HCT116 (cell line): ENCODE data around the gene RAB30. TPM values are rescaled to one million over a fixed set of nuclear protein-coding genes. Genes with fewer than 3 reads are reported as not detected.

Experiments used
- ATAC-seq: fragments of 200-7000 bp; cut with Tn5 transposase; 2 replicates; pipeline ENCODE4 v1.9.1; 2020; ENCODE audit warnings: mild to moderate bottlenecking, moderate library complexity
- BruUV-seq: library from RNA; stranded (reverse); fragments of 400-500 nt; replicated peaks from 2 replicates; lab custom pipeline; 2021; lab: Mats Ljungman, UMichigan
- CTCF ChIA-PET: fragments of 300-600 bp; sonication (Branson Sonifier 250); formaldehyde crosslinking; loops from one replicate; lab custom pipeline; 2021; ENCODE audit warnings: antibody characterized with exemption; lab: Charles Lee
- POLR2A ChIA-PET: fragments of 300-600, 350-600 bp; sonication (Branson Sonifier 250); formaldehyde crosslinking; loops from one replicate; lab custom pipeline; 2021; ENCODE audit warnings: antibody characterized with exemption; lab: Charles Lee
- RAD21 ChIA-PET, 2 experiments: fragments of 300-600 bp; sonication (Branson Sonifier 250); formaldehyde crosslinking; loops; one replicate each; lab custom pipeline; 2023; ENCODE audit warnings: low total read pairs in 2 of 2; ENCODE audit not compliant: uncharacterized antibody in 2 of 2, unreplicated experiment in 2 of 2, low non-redundant PET in 1 of 2; lab: Charles Lee
- DNase-seq: peaks from one replicate; pipeline ENCODE4 v3.0.0-alpha.2; 2010; ENCODE audit warnings: low read depth, low spot score
- H2AFZ ChIP-seq: fragments of 200-600 bp; shearing (Covaris generic), sonication (generic); 2 replicates; pipeline ENCODE4 v1.6.1; 2017; ENCODE audit warnings: low read depth, mixed run types, mixed read lengths, antibody characterized with exemption, low read length; ENCODE audit not compliant: poor library complexity, severe bottlenecking
- H3K27ac ChIP-seq: 2 replicates; pipeline ENCODE4 v1.5.1; 2012; ENCODE audit warnings: low read depth, low read length
- H3K27me3 ChIP-seq: fragments of 200-600 bp; sonication (generic); 2 replicates; pipeline ENCODE4 v1.6.1; 2016; ENCODE audit warnings: mixed run types, low read length, mixed read lengths; ENCODE audit not compliant: insufficient read depth
- H3K36me3 ChIP-seq, 2 experiments: fragments of 200-500 bp in 1 of 2; fragments of 200-600 bp in 1 of 2; sonication (Bioruptor generic) in 1 of 2; sonication (generic) in 1 of 2; 2 replicates each; pipeline versions ENCODE4 v1.5.1 to v1.6.1; 2014 to 2016; ENCODE audit warnings: low read length in 2 of 2, inconsistent platforms in 1 of 2, mixed read lengths in 1 of 2, mixed run types in 1 of 2; ENCODE audit not compliant: insufficient read depth in 2 of 2, control insufficient read depth in 1 of 2
- H3K4me1 ChIP-seq, 2 experiments: fragments of 200-600 bp in 1 of 2; sonication (generic) in 1 of 2; 2 replicates each; pipeline versions ENCODE4 v1.5.1 to v1.6.1; 2012 to 2017; ENCODE audit warnings: low read length in 2 of 2, inconsistent platforms in 1 of 2, mild to moderate bottlenecking in 1 of 2, mixed read lengths in 1 of 2, mixed run types in 1 of 2, moderate library complexity in 1 of 2; ENCODE audit not compliant: insufficient read depth in 2 of 2, control insufficient read depth in 1 of 2
- H3K4me2 ChIP-seq: fragments of 200-600 bp; sonication (generic); 2 replicates; pipeline ENCODE4 v1.6.1; 2017; ENCODE audit warnings: mixed run types, low read length, mixed read lengths
- H3K4me3 ChIP-seq, 2 experiments: fragments of 200-600 bp in 1 of 2; sonication (generic) in 1 of 2; replicated peaks in 1 of 2; 2 replicates each; pipeline ENCODE4 v1.5.1; 2011 to 2016; ENCODE audit warnings: low read length in 2 of 2, control low read depth in 1 of 2, low read depth in 1 of 2, mild to moderate bottlenecking in 1 of 2, mixed read lengths in 1 of 2, mixed run types in 1 of 2
- H3K79me2 ChIP-seq: fragments of 200-600 bp; sonication (generic); 2 replicates; pipeline ENCODE4 v1.6.1; 2017; ENCODE audit warnings: mild to moderate bottlenecking, mixed run types, low read length, moderate library complexity, mixed read lengths; ENCODE audit not compliant: insufficient read depth
- H3K9ac ChIP-seq: fragments of 200-600 bp; sonication (generic); 2 replicates; pipeline ENCODE4 v1.6.1; 2016; ENCODE audit warnings: low read length, mixed read lengths
- H3K9me2 ChIP-seq: fragments of 200-600 bp; sonication (generic), shearing (Covaris generic); 2 replicates; pipeline ENCODE4 v1.6.1; 2017; ENCODE audit warnings: mixed run types, mild to moderate bottlenecking, moderate library complexity; ENCODE audit not compliant: insufficient read depth
- H3K9me3 ChIP-seq, 2 experiments: fragments of 200-500 bp in 1 of 2; fragments of 200-600 bp in 1 of 2; sonication (Bioruptor generic) in 1 of 2; sonication (generic) in 1 of 2; 2 replicates each; pipeline ENCODE4 v1.6.1; 2014 to 2017; ENCODE audit warnings: low read length in 2 of 2, mixed read lengths in 2 of 2, inconsistent platforms in 1 of 2, low read depth in 1 of 2, mild to moderate bottlenecking in 1 of 2, mixed run types in 1 of 2, moderate library complexity in 1 of 2; ENCODE audit not compliant: control insufficient read depth in 1 of 2, insufficient read depth in 1 of 2
- H4K20me1 ChIP-seq: fragments of 200-600 bp; sonication (generic), shearing (Covaris generic); 2 replicates; pipeline ENCODE4 v1.6.1; 2017; ENCODE audit warnings: mixed run types, mild to moderate bottlenecking, moderate library complexity; ENCODE audit not compliant: insufficient read depth
- CBX3 ChIP-seq: IDR thresholded peaks from 2 replicates; pipeline ENCODE4 v1.6.1; 2012; ENCODE audit warnings: low read depth
- CEBPB ChIP-seq: IDR thresholded peaks from 2 replicates; pipeline ENCODE4 v1.6.1; 2012; ENCODE audit warnings: low read depth
- CTCF ChIP-seq, 3 experiments: fragments of 200-600 bp in 1 of 3; sonication (generic) in 1 of 3; IDR thresholded peaks in 2 of 3; conservative IDR thresholded peaks in 1 of 3; 2 replicates each; pipeline ENCODE4 v1.5.1; 2012 to 2017; ENCODE audit warnings: low read depth in 2 of 3, low read length in 2 of 3, antibody characterized with exemption in 1 of 3, borderline replicate concordance in 1 of 3, control low read depth in 1 of 3, mild to moderate bottlenecking in 1 of 3, mixed read lengths in 1 of 3, mixed run types in 1 of 3, moderate library complexity in 1 of 3; ENCODE audit not compliant: insufficient read depth in 1 of 3
- EGR1 ChIP-seq: IDR thresholded peaks from 2 replicates; pipeline ENCODE4 v1.6.1; 2012; ENCODE audit warnings: low read depth
- EZH2 ChIP-seq: fragments of 200-600 bp; sonication (generic); IDR thresholded peaks from 2 replicates; pipeline ENCODE4 v1.6.1; 2017; ENCODE audit warnings: antibody characterized with exemption, mixed run types
- FOSL1 ChIP-seq: IDR thresholded peaks from 2 replicates; pipeline ENCODE4 v1.6.1; 2012; ENCODE audit warnings: low read depth
- POLR2AphosphoS5 ChIP-seq: IDR thresholded peaks from 2 replicates; pipeline ENCODE4 v1.6.1; 2011; ENCODE audit warnings: mild to moderate bottlenecking, low read depth, low read length, moderate library complexity
- RAD21 ChIP-seq: IDR thresholded peaks from 2 replicates; pipeline ENCODE4 v1.6.1; 2012; ENCODE audit warnings: low read depth, mild to moderate bottlenecking
- REST ChIP-seq: IDR thresholded peaks from 2 replicates; pipeline ENCODE4 v1.6.1; 2012; ENCODE audit warnings: low read depth
- SIN3A ChIP-seq: IDR thresholded peaks from 2 replicates; pipeline ENCODE4 v1.6.1; 2012; ENCODE audit warnings: low read depth
- SP1 ChIP-seq: IDR thresholded peaks from 2 replicates; pipeline ENCODE4 v1.6.1; 2012; ENCODE audit warnings: low read depth
- SRF ChIP-seq: IDR thresholded peaks from 2 replicates; pipeline ENCODE4 v1.6.1; 2012; ENCODE audit warnings: low read depth
- TCF7L2 ChIP-seq: IDR thresholded peaks from 2 replicates; pipeline ENCODE4 v1.7.0; 2011; ENCODE audit warnings: borderline replicate concordance, inconsistent platforms; ENCODE audit not compliant: insufficient read depth, insufficient read length; ENCODE audit errors: extremely low read depth
- YY1 ChIP-seq: IDR thresholded peaks from 2 replicates; pipeline ENCODE4 v1.6.1; 2011; ENCODE audit warnings: low read length, low read depth, moderate library complexity, mild to moderate bottlenecking; ENCODE audit not compliant: insufficient replicate concordance; ENCODE audit errors: extremely low read depth
- ZFX ChIP-seq: fragments of 450-650 bp; IDR thresholded peaks from 2 replicates; pipeline ENCODE4 v1.6.1; 2017
- ZNF274 ChIP-seq: fragments of 200-500 bp; sonication (Bioruptor generic); IDR thresholded peaks from 2 replicates; pipeline ENCODE4 v1.6.1; 2014; ENCODE audit warnings: mild to moderate bottlenecking, low read depth, low read length, inconsistent platforms
- intact Hi-C: fragments of 100-400 bp; cut with micrococcal nuclease; formaldehyde crosslinking; loops from 2 replicates; pipeline ENCODE4 v1.10.0; 2022
- total RNA-seq: library from RNA; stranded (reverse); gene quantifications from one replicate; pipeline ENCODE4 v1.2.1, GENCODE V29; 2021; ENCODE audit not compliant: unreplicated experiment
- TF ChIP-seq, protein P1 (sequence below): IDR thresholded peaks from 2 replicates; pipeline ENCODE4 v1.6.1; 2012
- TF ChIP-seq, protein P2 (sequence below): IDR thresholded peaks from 2 replicates; pipeline ENCODE4 v1.6.1; 2011; ENCODE audit warnings: mild to moderate bottlenecking, low read length, moderate library complexity; ENCODE audit not compliant: insufficient replicate concordance; ENCODE audit errors: extremely low read depth
- TF ChIP-seq, protein P3 (sequence below): IDR thresholded peaks from 2 replicates; pipeline ENCODE4 v1.6.1; 2012

Gene RAB30
- total RNA-seq, 1 experiment from 2014 or later: 5.7 TPM

DNA sequence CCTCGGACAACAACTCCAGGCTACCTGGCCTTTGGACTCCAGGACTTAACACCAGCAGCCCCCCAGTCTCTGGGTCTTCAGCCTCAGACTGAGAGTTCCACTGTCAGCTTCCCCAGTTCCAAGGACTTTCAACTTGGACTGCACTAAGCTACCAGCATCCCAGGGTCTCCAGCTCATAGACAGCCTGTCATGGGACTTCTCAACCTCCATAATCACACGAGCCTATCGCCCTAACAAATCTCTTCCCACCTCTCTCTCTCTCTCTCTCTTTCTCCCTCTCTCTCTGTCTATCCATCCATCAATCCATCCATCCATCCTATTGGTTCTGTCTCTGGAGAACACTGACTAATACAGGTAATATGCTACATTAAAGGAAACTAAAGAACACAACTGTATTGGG is 10.7 kb downstream of the RAB30 start:
- no peak for DNase-seq
- no peaks in the 10 kb centered on the region for H3K9me2 ChIP-seq
- no peak overlapping the region for H2AFZ ChIP-seq
- no TSS peak for BruUV-seq
- H3K79me2 ChIP-seq: no peaks in the 10 kb centered on the region
- H4K20me1 ChIP-seq: no peaks in the 10 kb centered on the region
- ChIA-PET CTCF (no interaction called here), RAD21 (no interaction called here), POLR2A (no interaction called here)
- H3K4me3 ChIP-seq: no peak overlapping the region
- TF ChIP-seq YY1 (no peak), SP1 (no peak), RAD21 (no peak), REST (no peak), FOSL1 (no peak), TCF7L2 (no peak), EZH2 (no peak), CEBPB (no peak), EGR1 (no peak), SIN3A (no peak), POLR2AphosphoS5 (no peak), ZNF274 (no peak), CTCF (IDR thresholded peaks at IDR 0.05 in 2 of 3, conservative IDR thresholded peaks at IDR 0.05 in 1 of 3; ENCODE audit: borderline replicate concordance in 1 of 3, insufficient read depth in 1 of 3, low read depth in 2 of 3, low read length in 2 of 3) (no peak), ZFX (no peak), CBX3 (no peak), SRF (no peak)
- TF ChIP-seq, protein P1, sequence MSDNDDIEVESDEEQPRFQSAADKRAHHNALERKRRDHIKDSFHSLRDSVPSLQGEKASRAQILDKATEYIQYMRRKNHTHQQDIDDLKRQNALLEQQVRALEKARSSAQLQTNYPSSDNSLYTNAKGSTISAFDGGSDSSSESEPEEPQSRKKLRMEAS: no peak
- TF ChIP-seq, protein P2, sequence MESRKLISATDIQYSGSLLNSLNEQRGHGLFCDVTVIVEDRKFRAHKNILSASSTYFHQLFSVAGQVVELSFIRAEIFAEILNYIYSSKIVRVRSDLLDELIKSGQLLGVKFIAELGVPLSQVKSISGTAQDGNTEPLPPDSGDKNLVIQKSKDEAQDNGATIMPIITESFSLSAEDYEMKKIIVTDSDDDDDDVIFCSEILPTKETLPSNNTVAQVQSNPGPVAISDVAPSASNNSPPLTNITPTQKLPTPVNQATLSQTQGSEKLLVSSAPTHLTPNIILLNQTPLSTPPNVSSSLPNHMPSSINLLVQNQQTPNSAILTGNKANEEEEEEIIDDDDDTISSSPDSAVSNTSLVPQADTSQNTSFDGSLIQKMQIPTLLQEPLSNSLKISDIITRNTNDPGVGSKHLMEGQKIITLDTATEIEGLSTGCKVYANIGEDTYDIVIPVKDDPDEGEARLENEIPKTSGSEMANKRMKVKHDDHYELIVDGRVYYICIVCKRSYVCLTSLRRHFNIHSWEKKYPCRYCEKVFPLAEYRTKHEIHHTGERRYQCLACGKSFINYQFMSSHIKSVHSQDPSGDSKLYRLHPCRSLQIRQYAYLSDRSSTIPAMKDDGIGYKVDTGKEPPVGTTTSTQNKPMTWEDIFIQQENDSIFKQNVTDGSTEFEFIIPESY: no peak
- TF ChIP-seq, protein P3, sequence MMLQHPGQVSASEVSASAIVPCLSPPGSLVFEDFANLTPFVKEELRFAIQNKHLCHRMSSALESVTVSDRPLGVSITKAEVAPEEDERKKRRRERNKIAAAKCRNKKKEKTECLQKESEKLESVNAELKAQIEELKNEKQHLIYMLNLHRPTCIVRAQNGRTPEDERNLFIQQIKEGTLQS: no peak
- H3K36me3 ChIP-seq: no peaks in the 10 kb centered on the region
- H3K9me3 ChIP-seq: no peaks in the 10 kb centered on the region
- H3K4me2 ChIP-seq: no peak overlapping the region
- intact Hi-C loops: no loop called here
- H3K27me3 ChIP-seq: no peaks in the 10 kb centered on the region
- H3K9ac ChIP-seq: no peak overlapping the region
- no peaks in the 10 kb centered on the region for H3K4me1 ChIP-seq
- H3K27ac ChIP-seq: no peak overlapping the region
- no peak for ATAC-seq
